Adrenal gland (tissue), 5 donors: ENCODE results near the gene SLC45A3.

Experiments used
- POLR2A ChIP-seq, 2 donors: fragments of 450-650 bp; IDR thresholded peaks; one replicate each; pipeline ENCODE4 v1.6.1; 2017; ENCODE audit warnings: antibody characterized with exemption in 2 of 2, mild to moderate bottlenecking in 2 of 2, moderate library complexity in 1 of 2
- TF ChIP-seq, protein P1 (sequence below), 6 experiments: fragments of 450-650 bp in 4 of 6; fragments of 200-600 bp in 2 of 6; sonication (generic) in 1 of 6; IDR thresholded peaks; 1 replicate in 5 of 6; 2 replicates in 1 of 6; pipeline versions ENCODE4 v1.5.1 to v1.8.0; 2016 to 2021; ENCODE audit warnings: antibody characterized with exemption in 6 of 6, mild to moderate bottlenecking in 2 of 6, moderate library complexity in 1 of 6
- donor health status: DM: no; HTN: no; CAD: no.

DNA sequence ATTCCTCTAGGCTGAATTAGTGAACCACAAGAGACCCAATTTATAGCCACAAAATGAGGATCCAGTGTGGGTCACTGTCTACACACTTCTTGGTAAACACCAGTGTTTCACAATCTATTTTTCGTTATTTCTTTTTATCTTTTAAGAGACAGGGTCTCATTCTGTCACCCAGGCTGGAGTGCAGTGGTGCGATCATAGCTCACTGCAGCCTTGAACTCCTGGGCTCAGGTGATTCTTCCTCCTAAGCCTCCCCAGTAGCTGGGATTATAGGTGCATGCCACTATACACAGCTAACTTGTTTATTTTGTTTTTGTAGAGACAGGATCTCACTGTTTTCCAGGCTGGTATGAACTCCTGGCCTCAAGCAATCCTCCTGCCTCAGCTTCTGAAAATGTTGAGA, 29.3 kb upstream of the SLC45A3 start:
- TF ChIP-seq, protein P1, sequence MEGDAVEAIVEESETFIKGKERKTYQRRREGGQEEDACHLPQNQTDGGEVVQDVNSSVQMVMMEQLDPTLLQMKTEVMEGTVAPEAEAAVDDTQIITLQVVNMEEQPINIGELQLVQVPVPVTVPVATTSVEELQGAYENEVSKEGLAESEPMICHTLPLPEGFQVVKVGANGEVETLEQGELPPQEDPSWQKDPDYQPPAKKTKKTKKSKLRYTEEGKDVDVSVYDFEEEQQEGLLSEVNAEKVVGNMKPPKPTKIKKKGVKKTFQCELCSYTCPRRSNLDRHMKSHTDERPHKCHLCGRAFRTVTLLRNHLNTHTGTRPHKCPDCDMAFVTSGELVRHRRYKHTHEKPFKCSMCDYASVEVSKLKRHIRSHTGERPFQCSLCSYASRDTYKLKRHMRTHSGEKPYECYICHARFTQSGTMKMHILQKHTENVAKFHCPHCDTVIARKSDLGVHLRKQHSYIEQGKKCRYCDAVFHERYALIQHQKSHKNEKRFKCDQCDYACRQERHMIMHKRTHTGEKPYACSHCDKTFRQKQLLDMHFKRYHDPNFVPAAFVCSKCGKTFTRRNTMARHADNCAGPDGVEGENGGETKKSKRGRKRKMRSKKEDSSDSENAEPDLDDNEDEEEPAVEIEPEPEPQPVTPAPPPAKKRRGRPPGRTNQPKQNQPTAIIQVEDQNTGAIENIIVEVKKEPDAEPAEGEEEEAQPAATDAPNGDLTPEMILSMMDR (IDR thresholded peaks at IDR 0.05) = no peak
- no peak for TF ChIP-seq POLR2A (IDR thresholded peaks at IDR 0.05)
